Measurements from ENCODE around the gene S1PR4.

DNA sequence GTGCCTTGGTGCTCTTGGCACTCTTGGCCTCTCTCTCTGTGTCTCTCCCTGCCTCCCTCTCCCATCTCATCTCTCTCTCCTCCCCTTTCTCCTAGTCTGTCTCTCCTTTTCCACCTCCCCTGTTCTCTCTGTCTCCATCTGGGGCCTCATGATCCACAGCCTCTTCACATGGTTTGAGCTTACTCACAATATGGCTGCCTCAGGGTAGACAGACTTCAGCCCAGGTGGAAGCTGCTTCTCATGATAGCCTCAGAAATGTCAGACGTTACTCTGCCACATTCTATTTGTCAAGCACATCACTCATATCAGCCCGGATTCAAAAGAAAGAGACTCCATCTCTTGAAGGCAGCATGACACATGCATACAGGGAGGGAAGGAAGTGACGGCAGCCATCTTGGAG lies 18.4 kb upstream of the S1PR4 start:
- TF ChIP-seq, protein P1, sequence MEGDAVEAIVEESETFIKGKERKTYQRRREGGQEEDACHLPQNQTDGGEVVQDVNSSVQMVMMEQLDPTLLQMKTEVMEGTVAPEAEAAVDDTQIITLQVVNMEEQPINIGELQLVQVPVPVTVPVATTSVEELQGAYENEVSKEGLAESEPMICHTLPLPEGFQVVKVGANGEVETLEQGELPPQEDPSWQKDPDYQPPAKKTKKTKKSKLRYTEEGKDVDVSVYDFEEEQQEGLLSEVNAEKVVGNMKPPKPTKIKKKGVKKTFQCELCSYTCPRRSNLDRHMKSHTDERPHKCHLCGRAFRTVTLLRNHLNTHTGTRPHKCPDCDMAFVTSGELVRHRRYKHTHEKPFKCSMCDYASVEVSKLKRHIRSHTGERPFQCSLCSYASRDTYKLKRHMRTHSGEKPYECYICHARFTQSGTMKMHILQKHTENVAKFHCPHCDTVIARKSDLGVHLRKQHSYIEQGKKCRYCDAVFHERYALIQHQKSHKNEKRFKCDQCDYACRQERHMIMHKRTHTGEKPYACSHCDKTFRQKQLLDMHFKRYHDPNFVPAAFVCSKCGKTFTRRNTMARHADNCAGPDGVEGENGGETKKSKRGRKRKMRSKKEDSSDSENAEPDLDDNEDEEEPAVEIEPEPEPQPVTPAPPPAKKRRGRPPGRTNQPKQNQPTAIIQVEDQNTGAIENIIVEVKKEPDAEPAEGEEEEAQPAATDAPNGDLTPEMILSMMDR (IDR thresholded peaks at IDR 0.05; ENCODE audit: insufficient read depth, low read length), result no peak
- TF ChIP-seq POLR2AphosphoS5 (IDR thresholded peaks at IDR 0.05; ENCODE audit: low read depth) (0 out of 2 replicates have a peak, but pooled peaks have one; percentile 21), GABPA (IDR thresholded peaks at IDR 0.05; ENCODE audit: low read depth) (no peak), SPI1 (IDR thresholded peaks at IDR 0.05; ENCODE audit: borderline replicate concordance, low read depth) (no peak)
- TF ChIP-seq, protein P2, sequence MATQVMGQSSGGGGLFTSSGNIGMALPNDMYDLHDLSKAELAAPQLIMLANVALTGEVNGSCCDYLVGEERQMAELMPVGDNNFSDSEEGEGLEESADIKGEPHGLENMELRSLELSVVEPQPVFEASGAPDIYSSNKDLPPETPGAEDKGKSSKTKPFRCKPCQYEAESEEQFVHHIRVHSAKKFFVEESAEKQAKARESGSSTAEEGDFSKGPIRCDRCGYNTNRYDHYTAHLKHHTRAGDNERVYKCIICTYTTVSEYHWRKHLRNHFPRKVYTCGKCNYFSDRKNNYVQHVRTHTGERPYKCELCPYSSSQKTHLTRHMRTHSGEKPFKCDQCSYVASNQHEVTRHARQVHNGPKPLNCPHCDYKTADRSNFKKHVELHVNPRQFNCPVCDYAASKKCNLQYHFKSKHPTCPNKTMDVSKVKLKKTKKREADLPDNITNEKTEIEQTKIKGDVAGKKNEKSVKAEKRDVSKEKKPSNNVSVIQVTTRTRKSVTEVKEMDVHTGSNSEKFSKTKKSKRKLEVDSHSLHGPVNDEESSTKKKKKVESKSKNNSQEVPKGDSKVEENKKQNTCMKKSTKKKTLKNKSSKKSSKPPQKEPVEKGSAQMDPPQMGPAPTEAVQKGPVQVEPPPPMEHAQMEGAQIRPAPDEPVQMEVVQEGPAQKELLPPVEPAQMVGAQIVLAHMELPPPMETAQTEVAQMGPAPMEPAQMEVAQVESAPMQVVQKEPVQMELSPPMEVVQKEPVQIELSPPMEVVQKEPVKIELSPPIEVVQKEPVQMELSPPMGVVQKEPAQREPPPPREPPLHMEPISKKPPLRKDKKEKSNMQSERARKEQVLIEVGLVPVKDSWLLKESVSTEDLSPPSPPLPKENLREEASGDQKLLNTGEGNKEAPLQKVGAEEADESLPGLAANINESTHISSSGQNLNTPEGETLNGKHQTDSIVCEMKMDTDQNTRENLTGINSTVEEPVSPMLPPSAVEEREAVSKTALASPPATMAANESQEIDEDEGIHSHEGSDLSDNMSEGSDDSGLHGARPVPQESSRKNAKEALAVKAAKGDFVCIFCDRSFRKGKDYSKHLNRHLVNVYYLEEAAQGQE (IDR thresholded peaks at IDR 0.05; ENCODE audit: insufficient replicate concordance, low read depth), result no peak

Data from HL-60 (cell line).